Endothelial cell of umbilical vein (primary cell): Measurements from ENCODE around the gene ZNF407.

ENCODE experiments used
- EZH2 ChIP-seq: IDR thresholded peaks from 2 replicates; pipeline ENCODE4 v1.6.1; 2012; ENCODE audit warnings: borderline replicate concordance, low read depth, mild to moderate bottlenecking, moderate library complexity, low read length, inconsistent platforms; ENCODE audit not compliant: severe bottlenecking
- FOS ChIP-seq: IDR thresholded peaks from 2 replicates; pipeline ENCODE4 v1.6.1; 2011; ENCODE audit warnings: mild to moderate bottlenecking, low read length, moderate library complexity, borderline replicate concordance; ENCODE audit not compliant: insufficient read depth
- GATA2 ChIP-seq: IDR thresholded peaks from 2 replicates; pipeline ENCODE4 v1.7.0; 2011; ENCODE audit warnings: low read depth, mild to moderate bottlenecking, moderate library complexity, mixed read lengths, low read length; ENCODE audit not compliant: insufficient read length, insufficient read depth
- JUN ChIP-seq: IDR thresholded peaks from 2 replicates; pipeline ENCODE4 v1.6.1; 2011; ENCODE audit warnings: borderline replicate concordance, low read depth; ENCODE audit not compliant: insufficient read length, insufficient read depth
- MYC ChIP-seq: IDR thresholded peaks from one replicate; pipeline ENCODE4 v1.6.1; 2011; ENCODE audit warnings: mild to moderate bottlenecking, low read depth, low read length
- POLR2A ChIP-seq: IDR thresholded peaks from 2 replicates; pipeline ENCODE4 v1.6.1; 2012; ENCODE audit warnings: low read depth, mild to moderate bottlenecking, control low read depth, low read length
- POLR2AphosphoS5 ChIP-seq: IDR thresholded peaks from 2 replicates; pipeline ENCODE4 v1.6.1; 2012; ENCODE audit warnings: low read depth, mild to moderate bottlenecking, control low read depth, low read length, moderate library complexity; ENCODE audit not compliant: insufficient read depth
- TF ChIP-seq, protein P1 (sequence below), 2 donors: IDR thresholded peaks; 1 replicate in 1 of 2; 2 replicates in 1 of 2; pipeline ENCODE4 v1.5.1; 2011; ENCODE audit warnings: low read length in 2 of 2, mild to moderate bottlenecking in 2 of 2, moderate library complexity in 2 of 2, control low read depth in 1 of 2, inconsistent platforms in 1 of 2, low read depth in 1 of 2; ENCODE audit not compliant: insufficient read depth in 1 of 2; ENCODE audit errors: extremely low read depth in 1 of 2
- TF ChIP-seq, protein P2 (sequence below): IDR thresholded peaks from 2 replicates; pipeline ENCODE4 v1.6.1; 2011; ENCODE audit not compliant: insufficient read depth, insufficient read length

GRCh38 chr18:74622072-74622471, 24.4 kb downstream of the ZNF407 start:
- TF ChIP-seq, protein P1, sequence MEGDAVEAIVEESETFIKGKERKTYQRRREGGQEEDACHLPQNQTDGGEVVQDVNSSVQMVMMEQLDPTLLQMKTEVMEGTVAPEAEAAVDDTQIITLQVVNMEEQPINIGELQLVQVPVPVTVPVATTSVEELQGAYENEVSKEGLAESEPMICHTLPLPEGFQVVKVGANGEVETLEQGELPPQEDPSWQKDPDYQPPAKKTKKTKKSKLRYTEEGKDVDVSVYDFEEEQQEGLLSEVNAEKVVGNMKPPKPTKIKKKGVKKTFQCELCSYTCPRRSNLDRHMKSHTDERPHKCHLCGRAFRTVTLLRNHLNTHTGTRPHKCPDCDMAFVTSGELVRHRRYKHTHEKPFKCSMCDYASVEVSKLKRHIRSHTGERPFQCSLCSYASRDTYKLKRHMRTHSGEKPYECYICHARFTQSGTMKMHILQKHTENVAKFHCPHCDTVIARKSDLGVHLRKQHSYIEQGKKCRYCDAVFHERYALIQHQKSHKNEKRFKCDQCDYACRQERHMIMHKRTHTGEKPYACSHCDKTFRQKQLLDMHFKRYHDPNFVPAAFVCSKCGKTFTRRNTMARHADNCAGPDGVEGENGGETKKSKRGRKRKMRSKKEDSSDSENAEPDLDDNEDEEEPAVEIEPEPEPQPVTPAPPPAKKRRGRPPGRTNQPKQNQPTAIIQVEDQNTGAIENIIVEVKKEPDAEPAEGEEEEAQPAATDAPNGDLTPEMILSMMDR (IDR thresholded peaks at IDR 0.05; ENCODE audit: extremely low read depth in 1 of 2, insufficient read depth in 1 of 2, low read depth in 1 of 2, low read length in 2 of 2): no peak
- no peak for TF ChIP-seq POLR2AphosphoS5
- TF ChIP-seq EZH2: no peak
- TF ChIP-seq, protein P2, sequence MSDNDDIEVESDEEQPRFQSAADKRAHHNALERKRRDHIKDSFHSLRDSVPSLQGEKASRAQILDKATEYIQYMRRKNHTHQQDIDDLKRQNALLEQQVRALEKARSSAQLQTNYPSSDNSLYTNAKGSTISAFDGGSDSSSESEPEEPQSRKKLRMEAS: no peak
- TF ChIP-seq MYC: no peak
- TF ChIP-seq POLR2A: no peak
- TF ChIP-seq JUN: no peak
- no peak for TF ChIP-seq FOS
- no peak for TF ChIP-seq GATA2
